HG02870 (cell line): ENCODE measurements around the gene PIN1.
"Not testable (repeated sequence)": the region's sequence is repeated elsewhere in the genome, so short reads cannot be mapped to it uniquely, and the experiment has no call there.

Source experiments
- ATAC-seq: cut with Tn5 transposase; IDR thresholded peaks from one replicate; pipeline ENCODE4 v1.9.1; 2021; ENCODE audit warnings: mild to moderate bottlenecking, moderate library complexity; ENCODE audit not compliant: unreplicated experiment

PIN1 gene

DNA sequence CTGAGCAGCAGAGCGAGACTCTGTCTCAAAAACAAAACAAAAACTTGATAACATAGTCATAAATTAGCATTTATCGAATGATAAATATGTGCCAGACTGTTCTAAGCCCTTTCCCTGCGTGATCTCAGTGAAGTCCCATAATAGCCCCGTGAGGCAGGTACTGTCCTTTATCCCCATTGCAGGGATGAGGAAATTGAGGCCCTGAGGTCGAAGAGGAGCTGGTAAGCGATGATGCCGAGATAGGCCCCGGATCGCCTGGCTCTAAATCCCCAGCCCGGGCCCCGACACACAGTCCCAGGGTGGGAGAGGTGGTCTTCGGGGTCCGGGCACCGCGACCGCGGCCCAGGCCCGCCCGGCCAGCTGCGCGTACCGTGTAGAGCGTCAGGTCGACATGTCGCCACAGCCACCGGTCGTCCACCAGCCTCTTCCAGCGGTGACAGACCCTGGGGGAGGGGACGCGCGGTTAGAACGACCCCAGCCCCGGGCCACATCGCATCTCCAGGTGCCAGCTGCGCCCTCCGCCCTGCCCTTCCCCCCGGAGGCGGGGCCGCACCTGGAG, 16.9 kb upstream of the PIN1 start:
- ATAC-seq, result no peak

DNA sequence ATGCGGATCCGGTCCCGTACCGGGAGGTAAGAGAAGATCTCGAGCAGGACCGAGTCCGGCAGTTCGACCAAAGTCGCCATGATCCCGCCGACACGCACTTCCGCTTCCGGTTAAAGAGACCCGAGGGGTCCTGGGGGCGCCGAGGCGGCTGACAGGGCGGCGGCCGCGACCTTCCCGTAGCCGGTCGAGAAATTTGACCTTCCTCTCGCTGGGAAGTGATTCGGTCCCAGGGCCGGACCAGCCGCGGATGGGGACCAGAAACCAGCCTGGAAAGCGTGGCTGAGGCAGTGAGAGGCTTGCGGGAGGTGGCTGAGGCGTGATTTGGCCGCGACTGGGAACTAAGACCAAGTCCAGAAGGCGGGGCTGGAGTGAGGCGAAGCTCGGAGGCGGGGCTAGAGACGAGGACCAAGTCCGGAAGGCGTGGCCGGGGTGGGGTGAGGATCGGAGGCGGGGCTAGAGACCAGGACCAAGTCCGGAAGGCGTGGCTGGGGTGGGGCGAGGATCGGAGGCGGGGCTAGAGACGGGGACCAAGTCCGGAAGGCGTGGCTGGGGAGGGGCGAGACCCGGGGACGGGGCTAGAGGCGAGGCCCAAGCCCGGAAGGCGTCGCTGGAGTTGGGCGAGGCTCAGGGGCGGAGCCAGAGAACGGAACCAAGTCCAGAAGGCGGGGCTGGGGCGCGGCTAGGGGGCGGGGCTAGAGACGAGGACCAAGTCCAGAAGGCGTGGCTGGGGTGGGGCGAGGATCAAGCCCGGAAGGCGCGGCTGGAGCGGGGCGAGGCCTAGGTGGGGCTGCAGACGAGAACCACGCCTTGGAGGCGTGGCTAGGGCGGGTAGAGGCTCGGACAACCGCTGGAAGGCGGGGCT, 16.2 kb upstream of the PIN1 start, which contains the start of gene FBXL12:
TSS of gene FBXL12 (minus strand) at position 346 of the 862 bp plus-strand sequence. CDS start at position 80, 266 bp downstream.
- ATAC-seq, result peak; percentile 84

DNA sequence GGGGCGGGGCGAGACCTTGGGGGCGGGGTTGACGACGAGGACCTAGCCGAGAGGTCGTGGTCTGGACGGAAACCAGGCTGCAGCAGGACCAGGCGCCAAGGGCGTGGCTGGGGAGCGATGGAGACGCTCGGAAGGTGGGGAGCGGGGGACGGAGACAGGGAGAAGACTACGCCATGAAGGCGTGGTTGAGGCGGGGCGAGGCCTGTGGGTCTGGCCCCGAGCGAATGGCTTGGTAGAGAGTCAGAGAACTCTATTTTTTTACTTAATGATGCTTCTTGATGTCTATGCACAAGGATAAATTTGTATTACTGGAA, 15.6 kb upstream of the PIN1 start:
- ATAC-seq, result no peak

DNA sequence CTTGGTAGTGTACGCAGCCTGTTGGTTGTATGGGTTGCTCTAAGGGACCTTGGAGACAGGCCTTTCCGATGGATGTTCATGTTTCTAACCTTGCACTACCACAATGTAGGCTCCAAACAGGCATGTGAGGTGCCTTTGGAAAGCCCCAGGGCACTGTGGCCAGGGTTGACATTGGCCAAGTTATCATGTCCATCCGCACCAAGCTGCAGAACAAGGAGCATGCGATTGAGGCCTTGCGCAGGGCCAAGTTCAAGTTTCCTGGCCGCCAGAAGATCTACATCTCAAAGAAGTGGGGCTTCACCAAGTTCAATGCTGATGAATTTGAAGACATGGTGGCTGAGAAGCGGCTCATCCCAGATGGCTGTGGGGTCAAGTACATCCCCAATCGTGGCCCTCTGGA, 15.1 kb upstream of the PIN1 start:
- ATAC-seq, result not testable (repeated sequence)

DNA sequence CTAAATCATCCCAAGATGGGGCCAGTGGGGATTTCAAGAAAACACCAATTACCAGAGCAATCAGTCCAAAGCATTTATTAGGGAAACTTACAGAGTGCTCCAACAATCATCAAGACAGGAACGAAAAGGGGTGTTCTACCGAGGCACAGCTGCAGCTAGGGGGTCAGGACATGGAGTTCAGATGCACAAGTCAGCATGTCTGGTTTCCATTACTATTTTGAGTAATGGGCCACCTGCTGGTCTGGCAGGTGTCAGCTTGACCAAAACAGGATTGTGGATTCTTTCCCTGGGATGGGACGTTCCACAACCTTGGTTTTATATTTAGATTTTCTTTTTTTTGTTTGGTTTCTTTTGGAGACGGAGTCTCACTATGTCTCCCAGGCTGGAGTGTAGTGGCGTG, 11.3 kb upstream of the PIN1 start:
- ATAC-seq, result no peak

DNA sequence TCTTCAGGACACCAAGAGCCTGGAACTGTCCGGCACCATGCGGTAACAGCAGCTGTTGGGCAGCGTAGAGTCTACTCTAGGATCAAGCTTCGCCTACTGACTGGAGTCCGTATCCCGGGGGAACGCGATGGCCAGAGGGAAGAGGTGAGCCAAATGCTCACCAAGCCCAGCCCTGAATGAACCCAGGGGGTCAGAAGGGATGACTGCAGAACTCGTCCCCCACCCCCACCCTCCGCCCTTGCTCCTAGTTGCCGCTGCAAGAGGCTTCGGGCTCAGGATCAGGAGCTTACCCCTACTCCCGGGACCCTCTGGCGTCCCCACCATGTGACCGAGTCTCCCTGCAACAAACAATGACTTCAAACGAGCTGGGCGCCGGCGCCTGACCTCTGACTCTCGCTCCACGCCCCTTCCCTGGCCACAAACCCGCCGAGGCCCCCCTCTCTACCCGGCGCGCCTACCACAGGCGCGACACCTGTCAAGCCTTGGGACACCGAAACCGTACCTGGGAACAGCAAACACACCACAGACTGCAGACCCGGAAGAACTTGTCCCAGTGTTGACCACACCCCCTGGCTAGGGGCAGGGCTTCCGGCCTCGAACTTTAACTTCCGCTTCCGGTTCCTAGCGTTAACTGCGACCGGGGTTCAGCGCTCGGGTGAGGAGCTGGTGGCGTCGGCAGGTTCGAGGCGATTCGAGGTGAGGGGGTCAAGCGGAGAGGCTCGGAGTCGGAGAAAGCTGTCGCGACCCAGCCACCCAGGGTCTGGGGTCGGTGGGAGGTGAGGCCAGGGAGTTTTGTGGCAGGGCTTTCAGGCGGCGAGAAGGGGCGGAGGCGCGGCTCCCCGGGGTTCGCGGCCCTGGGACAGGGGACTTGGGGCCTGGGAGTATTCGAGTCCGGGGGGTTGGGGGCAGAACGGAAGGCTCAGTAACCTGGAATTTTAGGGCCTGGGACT, 7.6 kb upstream of the PIN1 start, which contains the start of gene UBL5:
TSS of gene UBL5 (plus strand) at position 630 of the 950 bp plus-strand sequence. CDS start 420 bp downstream, outside the sequence.
- peak; percentile 81 for ATAC-seq

DNA sequence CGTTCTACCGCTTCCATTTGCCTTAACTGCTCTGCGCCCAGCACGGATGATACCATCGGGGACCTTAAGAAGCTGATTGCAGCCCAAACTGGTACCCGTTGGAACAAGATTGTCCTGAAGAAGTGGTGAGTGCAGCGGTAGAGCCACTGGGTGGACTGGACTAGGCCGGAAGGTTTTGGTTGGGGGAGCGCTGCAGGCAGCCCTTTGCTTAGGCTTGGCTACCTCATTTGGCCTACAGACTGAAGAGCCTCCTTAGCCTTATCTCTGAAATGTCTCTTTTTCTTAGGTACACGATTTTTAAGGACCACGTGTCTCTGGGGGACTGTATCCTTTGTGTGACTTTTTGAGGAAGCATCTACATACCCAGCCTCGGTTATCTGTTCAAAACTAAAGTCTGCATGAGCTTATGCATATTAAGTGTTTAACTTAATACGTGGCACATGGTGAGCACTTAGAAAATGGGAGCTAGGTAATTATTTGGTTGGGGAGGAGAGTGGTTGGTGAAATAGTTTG, 6.5 kb upstream of the PIN1 start:
- ATAC-seq, result no peak

DNA sequence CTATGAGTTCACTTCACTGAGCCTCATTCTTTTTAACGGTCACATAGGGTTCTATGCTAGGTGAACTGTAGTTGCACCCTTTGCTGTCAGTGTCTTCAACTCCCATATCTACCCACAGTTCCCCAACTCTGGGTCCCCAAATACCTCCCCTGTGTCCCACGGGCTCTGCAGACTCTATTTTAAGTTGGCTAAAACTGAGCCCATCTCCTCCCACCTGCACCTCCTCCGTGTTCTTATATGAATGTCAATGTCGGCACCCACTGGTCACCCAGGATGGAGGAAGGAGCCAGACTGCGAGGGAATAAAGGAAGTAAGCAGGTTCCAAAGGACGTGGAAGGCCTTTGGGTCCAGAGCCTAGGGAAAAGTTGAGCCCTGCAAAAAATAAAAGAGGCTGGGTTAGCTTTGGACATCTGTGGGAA, 802 bp upstream of the PIN1 start:
- no peak for ATAC-seq

DNA sequence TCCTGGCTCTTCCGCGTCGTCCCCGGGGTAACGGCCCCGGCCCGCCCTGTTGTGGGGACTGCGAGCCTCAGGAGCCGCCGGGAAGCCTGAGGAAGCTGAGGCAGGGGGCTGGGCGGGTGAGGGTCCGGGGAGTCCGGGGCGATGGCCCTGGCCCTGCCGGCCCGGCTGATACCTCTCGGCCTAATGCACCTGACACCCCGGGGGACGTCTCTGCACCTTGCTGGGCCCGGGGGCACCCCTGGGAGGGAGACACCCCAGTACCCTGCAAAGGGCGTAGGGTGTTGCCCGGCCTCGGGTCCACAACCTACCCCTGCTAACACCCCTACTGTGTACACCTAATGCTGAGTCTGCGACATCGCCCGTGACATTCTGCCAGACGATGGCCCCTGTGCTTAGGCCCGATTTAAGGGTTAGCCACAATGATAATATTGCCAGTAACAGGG, 410 bp downstream of the PIN1 start:
- peak; percentile 11 for ATAC-seq

DNA sequence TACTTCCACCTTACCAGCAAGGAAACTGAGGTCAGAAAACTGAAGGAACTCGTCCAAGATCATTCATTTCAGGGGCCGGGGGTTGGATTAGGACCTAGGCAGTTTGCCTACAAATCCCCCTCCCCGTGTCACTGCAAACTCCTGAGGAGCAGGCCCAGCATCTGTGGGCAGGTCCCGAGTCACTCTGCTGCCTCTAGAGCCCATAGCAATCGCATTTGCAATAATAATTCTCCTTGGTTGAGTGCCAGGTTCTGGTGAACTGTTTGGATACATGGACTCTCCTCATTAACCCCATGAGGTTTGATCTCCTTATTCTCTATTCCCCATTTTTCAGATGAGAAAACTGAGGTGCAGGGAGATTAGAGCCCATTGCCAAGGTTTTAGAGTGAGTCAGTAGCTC, 903 bp downstream of the PIN1 start:
- ATAC-seq, result no peak

DNA sequence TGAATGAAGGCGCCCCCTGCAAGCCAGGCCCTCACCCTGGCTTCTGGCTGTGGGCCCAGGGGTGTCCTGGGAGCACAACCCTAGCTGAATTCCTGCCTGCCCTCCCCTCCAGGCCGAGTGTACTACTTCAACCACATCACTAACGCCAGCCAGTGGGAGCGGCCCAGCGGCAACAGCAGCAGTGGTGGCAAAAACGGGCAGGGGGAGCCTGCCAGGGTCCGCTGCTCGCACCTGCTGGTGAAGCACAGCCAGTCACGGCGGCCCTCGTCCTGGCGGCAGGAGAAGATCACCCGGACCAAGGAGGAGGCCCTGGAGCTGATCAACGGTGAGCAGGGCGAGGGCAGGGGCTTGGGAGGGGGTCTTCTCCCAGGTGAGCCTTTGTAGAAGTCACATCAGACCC, 3.2 kb downstream of the PIN1 start:
- no peak for ATAC-seq

DNA sequence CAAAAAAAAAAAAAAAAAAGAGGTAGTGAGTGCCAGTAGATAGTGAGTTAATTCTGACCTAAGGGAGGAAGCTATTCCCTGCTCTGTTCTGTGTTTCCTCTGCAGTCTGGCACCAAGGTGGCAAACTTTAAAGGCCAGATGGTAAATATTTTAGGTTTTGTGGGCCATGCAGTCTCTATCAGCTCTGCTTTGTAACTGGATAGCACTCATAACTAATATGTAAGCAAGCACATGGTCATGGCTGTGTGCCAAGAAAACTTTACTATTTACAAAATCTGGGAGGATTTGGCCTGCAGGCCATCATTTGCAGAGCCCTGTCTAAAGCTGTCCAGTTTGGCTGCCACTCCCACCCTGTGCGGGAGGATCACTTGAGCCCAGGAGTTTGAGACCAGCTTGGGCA, 4.3 kb downstream of the PIN1 start:
- ATAC-seq, result no peak

DNA sequence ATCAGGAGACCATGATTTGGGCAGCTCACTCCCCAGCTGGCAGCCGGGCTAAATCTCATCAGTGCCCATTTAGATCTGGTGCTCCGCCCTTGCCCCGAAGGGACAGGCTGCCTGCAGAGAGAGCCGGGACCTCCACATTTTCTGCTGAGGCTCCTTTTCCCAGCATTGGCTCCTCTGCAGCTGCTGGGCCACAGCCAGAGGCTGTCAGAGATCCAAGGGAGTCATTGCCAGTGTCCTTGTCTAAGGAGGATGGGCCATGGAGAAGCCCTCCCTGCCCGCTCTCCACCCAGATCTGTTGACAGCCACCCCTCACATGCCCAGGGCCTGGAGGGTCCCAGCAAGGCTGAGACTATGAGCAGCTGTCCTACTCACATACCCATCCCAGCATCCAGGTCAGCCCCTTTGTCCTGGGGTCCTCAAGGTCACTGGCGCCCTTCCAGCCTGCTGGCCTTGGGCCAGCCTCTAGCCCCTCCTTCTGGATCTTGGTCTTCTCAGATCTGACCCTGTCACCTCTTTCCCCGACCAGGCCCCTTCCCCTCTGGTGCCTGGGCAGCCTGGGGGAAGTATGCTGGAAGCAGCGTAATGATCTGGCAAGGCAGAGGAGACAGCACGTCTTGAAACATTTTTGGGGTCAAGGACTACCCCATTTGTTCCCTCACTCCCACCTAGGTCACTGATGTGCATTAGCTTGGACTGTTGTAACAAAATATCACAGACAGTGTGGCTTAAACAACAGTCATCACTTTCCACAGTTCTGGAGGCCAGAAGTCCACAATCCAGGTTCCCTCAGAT, 7.9 kb downstream of the PIN1 start:
- no peak for ATAC-seq

DNA sequence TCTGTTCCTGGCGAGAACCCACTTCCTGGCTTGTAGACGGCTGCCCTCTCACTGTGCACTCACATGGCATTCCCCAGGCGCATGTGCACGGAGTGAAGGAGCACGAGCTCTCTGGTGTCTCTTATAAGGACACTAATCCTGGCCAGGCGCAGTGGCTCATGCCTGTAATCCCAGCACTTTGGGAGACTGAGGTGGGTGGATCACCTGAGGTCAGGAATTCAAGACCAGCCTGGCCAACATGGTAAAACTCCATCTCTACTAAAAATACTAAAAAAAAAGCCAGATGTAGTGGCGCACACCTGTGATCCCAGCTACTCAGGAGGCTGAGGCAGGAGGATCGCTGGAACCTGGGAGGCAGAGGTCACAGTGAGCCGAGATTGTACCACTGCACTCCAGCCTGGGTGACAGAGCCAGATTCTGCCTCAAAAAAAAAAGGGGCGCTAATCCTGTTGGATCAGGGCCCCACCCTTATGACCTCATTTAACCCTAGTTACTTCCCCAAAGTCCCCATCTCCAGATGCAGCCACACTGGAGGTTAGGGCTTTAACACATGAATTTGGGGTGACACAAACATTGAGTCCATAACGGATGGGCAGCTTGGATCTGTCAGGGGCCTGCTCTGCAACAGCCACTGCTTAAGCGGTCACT, 8.6 kb downstream of the PIN1 start:
- not testable (repeated sequence) for ATAC-seq

DNA sequence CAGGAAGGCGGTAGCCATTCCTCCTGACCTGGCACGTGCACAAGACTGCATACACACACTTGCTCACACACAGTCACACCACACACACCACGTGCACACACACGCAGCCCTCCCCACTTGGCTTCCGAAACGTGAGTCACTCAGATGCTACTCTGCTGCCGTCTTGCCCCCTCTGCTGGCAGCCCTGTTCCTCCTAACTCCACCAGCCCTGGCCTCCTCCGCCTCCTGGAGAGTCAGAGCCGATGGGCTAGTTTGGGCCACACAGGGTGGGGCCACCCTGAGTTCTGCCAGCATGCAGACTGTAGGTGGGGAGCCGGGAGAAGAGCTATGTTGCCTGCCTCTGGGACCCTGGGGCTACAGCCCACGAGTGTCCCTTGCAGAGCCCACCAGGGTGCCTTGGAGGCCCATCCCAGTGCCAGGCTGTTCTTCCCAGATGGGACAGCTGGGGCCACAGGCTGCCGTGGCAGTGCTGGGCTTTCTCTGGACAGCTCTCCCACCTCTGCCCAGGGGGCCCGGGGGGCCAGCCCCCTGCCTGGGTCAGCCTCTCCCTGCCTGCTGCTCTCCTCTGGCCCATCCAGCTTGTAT, 12.1 kb downstream of the PIN1 start:
- ATAC-seq, result no peak

DNA sequence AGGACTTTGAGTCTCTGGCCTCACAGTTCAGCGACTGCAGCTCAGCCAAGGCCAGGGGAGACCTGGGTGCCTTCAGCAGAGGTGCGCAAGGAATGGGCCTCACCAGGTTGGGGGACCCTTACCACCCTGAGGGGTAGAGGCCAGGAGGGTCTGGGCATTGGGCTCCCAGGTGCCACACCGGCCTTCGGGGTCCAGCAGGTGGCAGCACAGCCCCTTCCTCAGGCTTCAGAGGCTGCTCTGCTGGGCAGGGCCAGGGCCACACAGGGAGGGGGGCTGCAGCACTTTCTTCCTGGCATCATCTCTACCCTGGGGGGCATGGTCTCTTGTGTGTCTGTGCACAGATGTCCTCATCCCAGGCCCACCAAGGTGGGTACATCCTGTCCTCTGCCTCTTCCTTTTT, 12.9 kb downstream of the PIN1 start:
- ATAC-seq, result no peak

DNA sequence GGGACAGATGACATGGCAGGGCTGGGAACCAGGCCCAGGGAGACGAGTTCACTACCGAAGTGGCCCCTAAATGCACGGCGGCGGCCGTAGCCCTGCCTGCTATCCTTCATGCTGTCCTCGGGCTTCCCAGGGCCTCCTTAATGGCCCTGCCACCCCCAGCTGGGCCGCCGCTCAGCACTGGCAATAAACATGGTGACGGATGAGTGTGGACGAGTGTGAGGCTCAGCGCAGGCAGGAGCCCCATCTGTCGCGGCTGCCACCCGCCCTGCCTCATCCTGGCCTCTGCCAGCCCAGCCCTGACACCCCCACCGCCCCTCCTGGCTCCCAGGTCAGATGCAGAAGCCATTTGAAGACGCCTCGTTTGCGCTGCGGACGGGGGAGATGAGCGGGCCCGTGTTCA, 13.6 kb downstream of the PIN1 start:
- ATAC-seq, result no peak

DNA sequence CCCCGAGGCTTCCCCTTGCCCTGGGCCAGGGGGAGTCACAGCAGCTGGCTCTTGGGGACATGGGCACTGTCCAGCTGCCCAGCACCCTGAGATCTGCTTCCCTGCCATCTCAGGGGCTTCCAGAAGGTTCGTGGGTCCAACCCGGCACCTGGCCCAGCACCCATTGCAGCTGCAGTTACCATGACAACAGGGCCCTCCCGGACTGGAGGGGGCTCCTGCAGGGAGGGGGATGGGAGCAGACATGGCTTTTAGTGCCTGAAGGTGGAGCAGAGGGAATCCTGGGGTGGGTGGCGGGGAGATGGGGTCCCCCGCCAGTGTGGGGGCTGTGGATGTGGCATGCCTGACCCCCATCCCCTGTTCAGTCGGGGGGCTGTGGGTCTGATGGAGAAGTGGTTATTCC, 14.7 kb downstream of the PIN1 start:
- no peak for ATAC-seq

DNA sequence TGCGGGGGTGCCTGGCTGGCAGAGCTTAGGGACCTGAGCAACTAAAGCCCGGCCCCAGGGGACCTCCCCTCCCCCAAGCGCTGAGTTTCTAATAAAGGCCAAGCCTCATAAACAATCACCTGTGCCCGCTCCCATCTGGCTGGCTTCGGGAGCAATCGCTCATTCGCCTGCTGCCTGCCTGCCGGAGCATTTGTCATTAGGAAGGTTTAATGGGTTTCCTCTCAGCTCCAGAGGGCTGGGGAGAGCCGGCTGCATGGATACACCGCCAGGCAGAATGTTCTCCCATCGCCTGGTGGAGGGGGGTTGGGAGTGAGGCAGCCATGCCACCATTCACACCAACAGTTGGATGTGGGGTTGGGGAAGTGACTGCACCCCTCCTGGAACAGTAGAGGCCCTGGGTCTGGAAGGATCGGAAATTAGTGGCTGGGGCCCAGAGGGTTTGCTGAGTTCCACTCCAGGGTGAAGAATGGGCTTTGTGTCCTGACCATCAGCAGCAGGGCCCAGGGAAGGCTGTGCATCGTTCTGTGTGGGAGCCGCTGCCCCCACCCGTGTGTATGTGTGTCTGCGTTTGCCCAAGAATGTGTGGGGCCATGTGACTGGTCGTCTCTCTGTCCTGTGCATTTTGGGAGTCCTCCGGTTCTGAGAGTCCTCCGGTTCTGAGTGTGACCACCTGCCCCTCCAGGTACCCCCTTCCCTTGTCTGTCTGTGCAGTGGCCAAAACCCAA, 15.3 kb downstream of the PIN1 start:
- ATAC-seq, result no peak
